AG04449 (cell line): ENCODE results near the gene ATR.
"Not testable (repeated sequence)": the region's sequence is repeated elsewhere in the genome, so short reads cannot be mapped to it uniquely, and the experiment has no call there.

Experiments
- CTCF ChIA-PET: fragments of 350-600 bp; formaldehyde crosslinking; extraction: SDS; loops from one replicate; lab custom pipeline; 2021; ENCODE audit warnings: antibody characterized with exemption; lab: Yijun Ruan, JAX
- POLR2A ChIA-PET: fragments of 400-600, 350-600 bp; formaldehyde crosslinking; extraction: SDS; loops from one replicate; lab custom pipeline; 2020; ENCODE audit warnings: antibody characterized with exemption, inconsistent platforms; lab: Yijun Ruan, JAX
- DNase-seq: peaks from one replicate; pipeline ENCODE4 v3.0.0-alpha.2; 2010; ENCODE audit warnings: low read depth, low spot score
- H3K4me3 ChIP-seq: 2 replicates; pipeline ENCODE4 v1.5.1; 2011; ENCODE audit warnings: low read depth, mild to moderate bottlenecking, control low read depth, low read length
- TF ChIP-seq, protein P1 (sequence below): IDR thresholded peaks from one replicate; pipeline ENCODE4 v1.5.1; 2011; ENCODE audit warnings: mild to moderate bottlenecking, moderate library complexity, low read length, control low read depth, inconsistent platforms; ENCODE audit not compliant: insufficient read depth; ENCODE audit errors: missing control alignments

The ATR gene

DNA sequence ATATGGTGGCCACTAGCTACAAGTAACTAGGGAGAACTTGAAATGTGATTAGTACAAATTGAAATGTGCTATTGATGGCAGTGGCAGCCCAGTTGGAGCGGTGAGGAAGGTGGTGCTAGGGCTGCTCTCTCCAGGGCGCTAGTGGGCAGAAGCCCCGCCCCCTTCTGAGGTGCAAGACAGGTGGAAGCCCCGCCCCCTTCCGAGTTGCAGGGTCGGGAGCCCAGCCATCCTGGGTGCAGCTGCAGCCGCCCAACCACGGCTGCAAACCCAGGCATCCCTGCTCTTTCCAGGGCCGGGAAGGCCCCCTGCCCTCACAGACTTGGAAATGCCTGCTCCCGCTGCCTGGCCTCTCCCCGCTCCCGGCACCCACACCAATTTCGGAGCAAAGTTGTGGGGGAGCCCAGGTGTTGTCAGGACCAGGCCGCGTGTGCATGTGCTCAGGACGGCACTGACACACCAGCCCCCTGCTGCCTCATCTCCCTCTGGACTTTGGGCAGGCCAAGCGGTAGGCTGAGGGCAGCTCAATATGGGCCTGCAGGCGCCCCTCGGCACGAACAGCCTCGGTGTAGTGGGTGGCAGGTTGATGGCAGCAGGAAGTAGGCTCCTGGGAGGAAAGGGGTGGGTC, 10.0 kb downstream of the ATR start:
- POLR2A ChIA-PET: no interaction called here
- TF ChIP-seq, protein P1, sequence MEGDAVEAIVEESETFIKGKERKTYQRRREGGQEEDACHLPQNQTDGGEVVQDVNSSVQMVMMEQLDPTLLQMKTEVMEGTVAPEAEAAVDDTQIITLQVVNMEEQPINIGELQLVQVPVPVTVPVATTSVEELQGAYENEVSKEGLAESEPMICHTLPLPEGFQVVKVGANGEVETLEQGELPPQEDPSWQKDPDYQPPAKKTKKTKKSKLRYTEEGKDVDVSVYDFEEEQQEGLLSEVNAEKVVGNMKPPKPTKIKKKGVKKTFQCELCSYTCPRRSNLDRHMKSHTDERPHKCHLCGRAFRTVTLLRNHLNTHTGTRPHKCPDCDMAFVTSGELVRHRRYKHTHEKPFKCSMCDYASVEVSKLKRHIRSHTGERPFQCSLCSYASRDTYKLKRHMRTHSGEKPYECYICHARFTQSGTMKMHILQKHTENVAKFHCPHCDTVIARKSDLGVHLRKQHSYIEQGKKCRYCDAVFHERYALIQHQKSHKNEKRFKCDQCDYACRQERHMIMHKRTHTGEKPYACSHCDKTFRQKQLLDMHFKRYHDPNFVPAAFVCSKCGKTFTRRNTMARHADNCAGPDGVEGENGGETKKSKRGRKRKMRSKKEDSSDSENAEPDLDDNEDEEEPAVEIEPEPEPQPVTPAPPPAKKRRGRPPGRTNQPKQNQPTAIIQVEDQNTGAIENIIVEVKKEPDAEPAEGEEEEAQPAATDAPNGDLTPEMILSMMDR: no peak
- H3K4me3 ChIP-seq: no peak overlapping the region
- no peak for DNase-seq
- CTCF ChIA-PET: no interaction called here

DNA sequence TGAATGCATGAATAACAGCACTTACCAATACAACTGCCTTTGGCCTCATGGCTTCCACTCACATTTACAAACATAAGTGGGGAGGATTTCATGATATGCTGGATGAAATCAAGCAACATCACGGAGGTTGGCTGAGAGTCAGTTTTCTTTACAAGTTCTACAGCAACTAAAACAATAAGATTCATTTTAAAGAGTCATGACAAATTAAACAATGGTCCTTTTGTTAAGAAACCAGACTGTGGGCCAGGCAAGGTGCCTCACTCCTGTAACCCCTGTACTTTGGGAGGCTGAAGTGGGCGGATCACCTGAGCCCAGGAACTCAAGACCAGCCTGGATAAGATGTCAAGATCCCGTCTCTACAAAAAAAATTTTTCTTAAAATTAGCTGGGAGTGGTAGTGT, 12.4 kb downstream of the ATR start:
- TF ChIP-seq, protein P1: no peak
- ChIA-PET CTCF (no interaction called here), POLR2A (no interaction called here)
- no peak for DNase-seq
- no peak overlapping the region for H3K4me3 ChIP-seq

DNA sequence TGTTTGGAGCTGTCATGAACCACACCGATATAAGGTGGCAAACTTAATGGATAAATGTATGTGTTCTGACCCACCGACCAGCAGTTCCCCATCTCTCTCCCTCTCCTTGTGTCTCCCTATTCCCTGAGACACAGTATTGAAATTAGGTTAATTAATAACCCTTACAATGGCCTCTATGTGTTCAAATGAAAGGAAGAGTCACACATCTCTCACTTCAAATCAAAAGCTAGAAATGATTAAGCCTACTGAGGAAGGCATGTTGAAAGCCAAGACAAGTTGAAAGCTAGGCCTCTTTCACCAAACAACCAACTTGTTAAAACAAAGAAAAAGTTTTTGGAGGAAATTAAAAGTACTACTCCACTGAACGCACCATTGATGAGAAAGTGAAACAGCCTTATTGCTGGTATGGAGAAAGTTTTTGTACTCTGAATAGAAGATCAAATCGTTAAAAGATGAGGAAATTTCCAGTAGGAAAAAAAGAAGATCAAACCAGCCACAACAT, 15.0 kb downstream of the ATR start:
- TF ChIP-seq, protein P1: no peak
- CTCF ChIA-PET: no interaction called here
- DNase-seq: no peak
- H3K4me3 ChIP-seq: no peak overlapping the region
- POLR2A ChIA-PET: no interaction called here

DNA sequence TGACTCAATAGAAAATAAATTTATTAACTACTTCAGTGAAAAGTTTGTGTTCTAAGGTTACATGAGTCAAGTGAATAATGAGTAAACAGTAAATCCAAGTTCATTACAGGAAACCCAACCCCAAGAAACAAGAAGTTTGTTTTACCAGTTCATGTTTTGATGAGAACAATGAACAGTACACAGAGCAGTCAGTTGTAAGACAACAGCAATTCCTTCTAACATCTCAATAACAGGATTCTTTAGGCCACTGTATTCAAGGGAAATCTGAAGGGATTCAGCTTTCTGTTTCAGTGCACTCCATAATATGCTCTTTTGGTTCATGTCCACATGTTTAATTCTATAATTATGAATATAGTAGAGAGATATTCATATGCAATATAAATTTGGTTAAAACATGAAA, 18.4 kb downstream of the ATR start:
- ChIA-PET POLR2A (no interaction called here), CTCF (no interaction called here)
- TF ChIP-seq, protein P1: no peak
- no peak for DNase-seq
- no peak overlapping the region for H3K4me3 ChIP-seq

DNA sequence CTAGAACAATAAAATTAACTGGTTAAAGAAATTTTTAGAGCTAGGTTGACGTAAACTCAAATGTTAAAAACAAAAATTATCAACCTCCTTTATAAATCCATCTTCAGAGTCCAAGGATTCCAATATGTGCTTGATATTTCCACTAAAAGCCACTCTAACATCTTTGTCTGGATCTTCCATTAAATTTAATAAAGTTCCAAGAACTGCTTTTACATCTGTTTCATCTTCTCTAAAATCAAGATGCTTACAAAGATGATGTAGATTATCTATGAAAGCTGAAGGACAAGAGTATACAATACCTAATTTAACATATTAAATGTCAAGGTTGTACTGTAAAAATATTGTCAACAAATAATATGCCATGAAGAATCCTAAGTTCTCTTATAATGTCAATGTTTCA, 24.8 kb downstream of the ATR start:
- no peak for DNase-seq
- TF ChIP-seq, protein P1: no peak
- ChIA-PET CTCF (no interaction called here), POLR2A (no interaction called here)
- no peak overlapping the region for H3K4me3 ChIP-seq

DNA sequence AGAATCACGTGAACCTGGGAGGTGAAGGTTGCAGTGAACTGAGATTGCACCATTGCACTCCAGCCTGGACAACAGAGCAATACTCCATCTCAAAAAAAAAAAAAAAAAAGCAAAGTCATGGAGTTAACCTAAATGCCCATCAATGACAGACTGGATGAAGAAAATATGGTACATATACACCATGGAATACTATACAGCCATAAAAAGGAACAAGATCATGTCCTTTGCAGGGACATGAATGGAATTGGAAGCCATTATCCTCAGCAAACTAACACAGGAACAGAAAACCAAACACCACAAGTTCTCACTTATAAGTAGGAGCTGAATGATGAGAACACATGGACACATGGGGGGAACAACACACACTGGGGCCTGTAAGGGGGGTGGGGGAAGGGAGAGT, 26.0 kb downstream of the ATR start:
- CTCF ChIA-PET, POLR2A ChIA-PET, DNase-seq: not testable (repeated sequence)

DNA sequence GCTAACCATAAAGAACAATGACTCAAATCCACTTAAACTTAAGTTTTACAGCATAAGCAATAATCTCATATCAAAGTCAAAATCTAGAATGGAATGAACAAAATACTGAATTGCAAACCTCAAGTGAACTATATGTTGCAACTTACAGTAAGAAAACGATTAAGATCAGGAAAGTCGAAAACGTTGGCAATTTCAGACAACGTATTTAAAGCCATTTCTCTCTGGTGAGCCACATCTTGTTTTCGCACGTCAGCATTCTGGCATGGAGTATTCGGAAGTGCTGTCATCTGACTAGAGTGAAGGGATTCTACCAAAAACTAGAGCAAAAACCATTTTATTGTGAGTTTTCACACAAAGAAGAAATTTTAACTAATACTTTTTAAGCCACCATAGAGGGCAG, 28.5 kb downstream of the ATR start:
- CTCF ChIA-PET: no interaction called here
- POLR2A ChIA-PET: no interaction called here
- DNase-seq: no peak
- TF ChIP-seq, protein P1: no peak
- no peak overlapping the region for H3K4me3 ChIP-seq

More for the DNA sequence above, 26.0 kb downstream of the ATR start:
- not testable (repeated sequence) for H3K4me3 ChIP-seq
